Loucy (cell line): Measurements from ENCODE around the gene LYPD4.

Experiments
- CTCF ChIP-seq: fragments of 200-600 bp; sonication (generic); conservative IDR thresholded peaks from 2 replicates; pipeline ENCODE4 v1.5.1; 2014; ENCODE audit warnings: mild to moderate bottlenecking, antibody characterized with exemption, low read length
- EZH2phosphoT487 ChIP-seq: fragments of 200-600 bp; IDR thresholded peaks from 2 replicates; pipeline ENCODE4 v1.6.1; 2018; ENCODE audit warnings: antibody characterized with exemption, mild to moderate bottlenecking, moderate library complexity, borderline replicate concordance

GRCh38 chr19:41862445-41862986 lies 18.0 kb upstream of the LYPD4 start:
- TF ChIP-seq CTCF (no peak), EZH2phosphoT487 (no peak)
